CD4-positive, alpha-beta memory T cell (primary cell): ENCODE data around the gene SEMA4C. TPM values are rescaled to one million over a fixed set of nuclear protein-coding genes. Genes with fewer than 3 reads are reported as not detected.

ENCODE experiments used
- CTCF ChIA-PET: fragments of 350-600 bp; sonication (Branson Sonifier 250); formaldehyde crosslinking; loops from one replicate; lab custom pipeline; 2021; ENCODE audit warnings: inconsistent platforms; ENCODE audit not compliant: partially characterized antibody; lab: Charles Lee
- POLR2A ChIA-PET: fragments of 350-600 bp; sonication (Branson Sonifier 250); formaldehyde crosslinking; loops from one replicate; lab custom pipeline; 2021; ENCODE audit not compliant: partially characterized antibody; lab: Charles Lee
- DNase-seq, 5 donors: peaks; one replicate each; pipeline versions ENCODE4 v3.0.0 to v3.0.0-alpha.2; 2020 to 2022; ENCODE audit warnings: mixed read lengths in 1 of 5
- H3K27ac ChIP-seq: one replicate; pipeline ENCODE4 v1.7.0; 2013; ENCODE audit warnings: low read depth, low read length
- H3K27me3 ChIP-seq: 2 replicates; pipeline ENCODE4 v1.7.0; 2013; ENCODE audit warnings: mild to moderate bottlenecking, low read length, moderate library complexity; ENCODE audit not compliant: insufficient read depth
- H3K36me3 ChIP-seq: 2 replicates; pipeline ENCODE4 v1.7.0; 2013; ENCODE audit warnings: mild to moderate bottlenecking, low read length, moderate library complexity; ENCODE audit not compliant: insufficient read depth
- H3K4me1 ChIP-seq: 2 replicates; pipeline ENCODE4 v1.7.0; 2013; ENCODE audit warnings: mild to moderate bottlenecking, low read length, moderate library complexity; ENCODE audit not compliant: insufficient read depth
- H3K4me3 ChIP-seq, 2 donors: one replicate each; pipeline ENCODE4 v1.7.0; 2013; ENCODE audit warnings: low read length in 2 of 2, mild to moderate bottlenecking in 1 of 2
- H3K9me3 ChIP-seq, 2 donors: one replicate each; pipeline ENCODE4 v1.7.0; 2013; ENCODE audit warnings: low read length in 2 of 2, control low read depth in 1 of 2; ENCODE audit not compliant: control insufficient read depth in 1 of 2
- H3K27ac Mint-ChIP-seq, 7 donors: one replicate each; pipeline ENCODE4 v1.8.0; 2020 to 2021; ENCODE audit warnings: mixed read lengths in 7 of 7, mild to moderate bottlenecking in 6 of 7, inconsistent platforms in 3 of 7, moderate library complexity in 3 of 7
- H3K27me3 Mint-ChIP-seq, 2 donors: one replicate each; pipeline ENCODE4 v1.8.0; 2020 to 2021; ENCODE audit warnings: mixed read lengths in 2 of 2
- H3K36me3 Mint-ChIP-seq, 2 donors: one replicate each; pipeline ENCODE4 v1.8.0; 2020 to 2021; ENCODE audit warnings: mixed read lengths in 2 of 2, inconsistent platforms in 1 of 2, mild to moderate bottlenecking in 1 of 2
- H3K4me1 Mint-ChIP-seq, 4 donors: one replicate each; pipeline ENCODE4 v1.8.0; 2020 to 2021; ENCODE audit warnings: mixed read lengths in 4 of 4, mild to moderate bottlenecking in 1 of 4
- H3K4me3 Mint-ChIP-seq, 8 donors: one replicate each; pipeline ENCODE4 v1.8.0; 2020 to 2021; ENCODE audit warnings: mixed read lengths in 8 of 8, mild to moderate bottlenecking in 7 of 8, moderate library complexity in 6 of 8, inconsistent platforms in 3 of 8
- H3K9me3 Mint-ChIP-seq, 8 donors: one replicate each; pipeline ENCODE4 v1.8.0; 2020 to 2021; ENCODE audit warnings: mixed read lengths in 8 of 8, mild to moderate bottlenecking in 5 of 8, inconsistent platforms in 3 of 8, moderate library complexity in 1 of 8
- intact Hi-C: fragments of 100-400 bp; cut with micrococcal nuclease; formaldehyde crosslinking; loops from one replicate; pipeline ENCODE4 v1.15.1; 2023
- polyA plus RNA-seq, 2 donors: library from polyadenylated mRNA; unstranded; fragments of 300-500 nt; fragmentation: Illumina TruSeq; gene quantifications; one replicate each; pipeline ENCODE4 v1.2.3, GENCODE V29; 2021
- total RNA-seq, 2 experiments: library from RNA; stranded (reverse); gene quantifications; one replicate each; pipeline ENCODE4 v1.2.3, GENCODE V29; 2021

Gene SEMA4C
- total and polyA plus RNA-seq, 4 experiments from 2014 or later = 2.3 to 77.0 (median 40.4) TPM

GRCh38 chr2:96844405-96844808 is 25.5 kb downstream of the SEMA4C start:
- Mint-ChIP-seq H3K4me1 (peaks cover 4 to 15% (median 13%) of the 10 kb centered on the region in 4 donors), H3K4me3 (no peak overlapping the region), H3K36me3 (peaks cover 15 to 25% of the 10 kb centered on the region in 2 donors), H3K9me3 (no peaks in the 10 kb centered on the region), H3K27ac (no peak overlapping the region), H3K27me3 (no peaks in the 10 kb centered on the region)
- Histone ChIP-seq H3K4me3 (no peak overlapping the region), H3K9me3 (no peaks in the 10 kb centered on the region), H3K36me3 (peaks cover 15% of the 10 kb centered on the region), H3K27me3 (no peaks in the 10 kb centered on the region), H3K27ac (no peak overlapping the region), H3K4me1 (peaks cover 9% of the 10 kb centered on the region)
- intact Hi-C loops = no loop called here
- CTCF ChIA-PET = interaction anchor here (0.8 to 1.2 kb wide), 2 partner anchors 9 to 13 kb away, joined by 3 to 4 read pairs; partner anchors contain the start of gene ANKRD39
- DNase-seq = no peak
- POLR2A ChIA-PET = interaction anchor here (1.0 to 3.1 kb wide), 3 partner anchors 13 to 119 kb away, joined by 4 to 21 read pairs (median 4); partner anchors contain the start of gene ANKRD39

DNA sequence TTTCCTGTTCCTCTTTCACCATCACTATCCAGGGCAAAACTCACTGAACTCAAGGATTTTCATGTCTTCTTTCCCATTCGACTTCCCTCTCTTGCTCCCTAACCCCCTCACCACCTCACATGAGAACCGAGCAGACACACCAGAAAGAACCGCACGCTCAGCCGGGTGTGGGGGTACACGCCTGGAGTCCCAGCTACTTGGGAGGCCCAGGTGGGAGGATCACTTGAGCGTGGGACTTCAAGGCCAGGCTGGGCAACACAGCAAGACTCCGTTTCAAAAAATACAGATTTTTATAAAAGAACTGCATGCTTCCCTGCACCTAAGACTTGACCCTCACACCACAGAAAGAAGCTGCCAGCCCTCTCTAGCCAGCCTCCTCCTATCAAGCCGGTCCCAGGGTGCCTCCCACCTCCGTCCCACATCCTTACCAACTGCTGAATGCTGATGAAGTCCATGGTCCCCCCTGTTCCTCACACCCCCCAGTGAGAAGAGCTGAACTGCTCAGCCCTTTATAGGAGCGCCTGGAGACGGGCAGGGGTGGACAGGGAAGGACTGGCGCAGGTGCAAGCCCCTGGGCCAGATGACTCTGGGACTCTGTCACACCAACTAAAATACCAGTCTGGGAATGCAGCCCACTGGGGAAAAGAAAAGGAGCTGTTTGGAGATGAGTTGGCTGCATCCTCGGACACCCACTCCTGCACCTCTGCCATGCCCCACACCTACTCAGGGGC is 26.2 kb downstream of the SEMA4C start, which contains the start of gene ANKRD23:
Gene ANKRD23, minus strand, starts transcription at position 484 of the 731 bp plus-strand sequence. Its CDS starts 29 bp downstream, at position 455.
- Mint-ChIP-seq H3K27me3 (no peaks in the 10 kb centered on the region), H3K9me3 (no peaks in the 10 kb centered on the region), H3K4me3 (no peak within 1 kb of the TSS), H3K36me3 (peaks cover 15 to 25% of the 10 kb centered on the region in 2 donors), H3K27ac (peak within 1 kb of the TSS in 6 of 7 donors; percentile 52 to 94 (median 66)), H3K4me1 (peaks cover 7 to 21% (median 17%) of the 10 kb centered on the region in 4 donors)
- intact Hi-C loops = no loop called here
- no peak for DNase-seq
- ChIA-PET CTCF (interaction anchor here (1.3 kb wide), 1 partner anchor 87 kb away, joined by 3 read pairs; no protein-coding TSS in a partner anchor), POLR2A (interaction anchor here (1.0 to 3.1 kb wide), 3 partner anchors 13 to 120 kb away, joined by 3 to 21 read pairs (median 4); partner anchors contain the start of gene ANKRD39)
- no peaks in the 10 kb centered on the region for H3K9me3 ChIP-seq
- H3K4me1 ChIP-seq = peaks cover 16% of the 10 kb centered on the region
- H3K27ac ChIP-seq = no peak within 1 kb of the TSS
- peaks cover 15% of the 10 kb centered on the region for H3K36me3 ChIP-seq
- no peak within 1 kb of the TSS for H3K4me3 ChIP-seq
- H3K27me3 ChIP-seq = no peaks in the 10 kb centered on the region

- Mint-ChIP-seq H3K27me3 (no peaks in the 10 kb centered on the region), H3K27ac (peak overlapping the region in 4 of 7 donors; percentile 4 to 64 (median 41)), H3K9me3 (no peaks in the 10 kb centered on the region), H3K36me3 (peaks cover 7 to 15% of the 10 kb centered on the region in 2 donors), H3K4me1 (peaks cover 7 to 27% (median 19%) of the 10 kb centered on the region in 4 donors), H3K4me3 (no peak overlapping the region)
- Histone ChIP-seq H3K36me3 (peaks cover 6% of the 10 kb centered on the region), H3K27me3 (no peaks in the 10 kb centered on the region), H3K4me1 (peaks cover 22% of the 10 kb centered on the region), H3K27ac (no peak overlapping the region), H3K9me3 (no peaks in the 10 kb centered on the region), H3K4me3 (no peak overlapping the region)
- DNase-seq = no peak
- ChIA-PET POLR2A (interaction anchor here (0.7 to 3.1 kb wide), 8 partner anchors 9 to 120 kb away, joined by 3 to 21 read pairs (median 4); partner anchors contain the start of genes ANKRD39 and CNNM3), CTCF (interaction anchor here (0.7 to 1.3 kb wide), 5 partner anchors 15 to 270 kb away, joined by 3 to 6 read pairs (median 3); partner anchors contain the start of gene ANKRD39)
- intact Hi-C loops = no loop called here
Observed at GRCh38 chr2:96842600-96842999, 27.3 kb downstream of the SEMA4C start.

DNA sequence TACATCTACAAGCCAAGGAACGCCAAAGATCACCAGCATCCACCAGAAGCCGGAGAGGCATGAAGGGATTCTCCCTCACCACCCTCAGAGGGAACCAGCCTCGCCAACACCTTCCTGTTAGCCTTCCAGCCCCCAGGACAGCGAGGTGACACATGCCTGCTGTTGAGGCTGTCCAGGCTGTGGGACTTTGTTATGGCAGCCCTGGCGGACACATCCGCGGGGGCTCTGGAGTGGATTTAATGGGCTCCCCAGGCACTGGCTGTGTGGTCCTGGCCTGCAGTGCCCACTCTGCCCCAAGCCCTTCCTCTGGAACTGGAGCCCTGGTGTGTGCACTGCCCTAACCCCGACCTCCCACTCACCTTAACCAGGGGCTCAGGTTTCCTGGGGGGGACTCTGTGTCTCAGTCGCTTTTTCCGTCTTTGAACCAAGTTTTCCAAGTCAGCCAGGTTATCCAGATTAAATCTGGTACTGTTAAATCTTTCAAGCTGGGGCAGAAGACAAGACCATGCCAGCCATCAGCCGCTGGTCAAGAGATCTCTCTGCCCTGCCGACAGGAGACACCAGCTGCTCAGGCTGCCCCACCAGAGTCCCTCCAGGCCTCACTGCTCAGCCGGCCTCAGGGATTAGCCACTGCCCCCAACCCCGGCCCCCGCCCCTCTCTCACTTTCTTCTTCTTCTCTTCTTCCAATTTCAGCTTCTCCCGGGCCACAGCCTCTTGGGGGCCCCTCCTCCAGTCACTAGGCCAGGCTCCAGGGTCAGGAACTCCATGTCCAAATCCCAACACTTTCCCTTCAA is 28.0 kb downstream of the SEMA4C start:
- Histone ChIP-seq H3K9me3 (no peaks in the 10 kb centered on the region), H3K36me3 (peaks cover 4% of the 10 kb centered on the region), H3K27ac (no peak overlapping the region), H3K27me3 (no peaks in the 10 kb centered on the region), H3K4me1 (peaks cover 22% of the 10 kb centered on the region), H3K4me3 (no peak overlapping the region)
- Mint-ChIP-seq H3K27ac (peak overlapping the region in 4 of 7 donors; percentile 35 to 64 (median 48)), H3K27me3 (no peaks in the 10 kb centered on the region), H3K4me1 (peaks cover 7 to 29% (median 18%) of the 10 kb centered on the region in 4 donors), H3K4me3 (peak overlapping the region in 1 of 8 donors; percentile 54), H3K9me3 (no peaks in the 10 kb centered on the region), H3K36me3 (peaks cover 2 to 11% of the 10 kb centered on the region in 2 donors)
- ChIA-PET POLR2A (interaction anchor here (0.9 to 3.1 kb wide), 7 partner anchors 11 to 121 kb away, joined by 3 to 21 read pairs (median 4); partner anchors contain the start of genes ANKRD39 and CNNM3), CTCF (interaction anchor here (0.7 to 1.3 kb wide), 5 partner anchors 16 to 270 kb away, joined by 3 to 6 read pairs (median 3); partner anchors contain the start of gene ANKRD39)
- intact Hi-C loops = no loop called here
- DNase-seq = no peak

- no peaks in the 10 kb centered on the region for H3K27me3 Mint-ChIP-seq
- H3K9me3 Mint-ChIP-seq = no peaks in the 10 kb centered on the region
- H3K4me3 Mint-ChIP-seq = peak overlapping the region in 6 of 8 donors; percentile 8 to 63 (median 48)
- Histone ChIP-seq H3K4me1 (peaks cover 22% of the 10 kb centered on the region), H3K36me3 (peaks cover under 1% of the 10 kb centered on the region), H3K27ac (peak overlapping the region; percentile 55), H3K27me3 (no peaks in the 10 kb centered on the region), H3K4me3 (peak overlapping the region in 1 of 2 donors; percentile 33), H3K9me3 (no peaks in the 10 kb centered on the region)
- DNase-seq = no peak
- intact Hi-C loops = loop anchor here (1.0 kb wide), 2 partner anchors 9 to 24 kb away; partner anchors contain the start of gene CNNM3
- peaks cover 7 to 29% (median 19%) of the 10 kb centered on the region in 4 donors for H3K4me1 Mint-ChIP-seq
- H3K27ac Mint-ChIP-seq = peak overlapping the region in 5 of 7 donors; percentile 30 to 78 (median 62)
- POLR2A ChIA-PET = interaction anchor here (0.6 to 5.7 kb wide), 15 partner anchors 10 to 303 kb away, joined by 3 to 80 read pairs (median 4); partner anchors contain the start of genes ANKRD36, ANKRD39, ARID5A and CNNM3
- CTCF ChIA-PET = interaction anchor here (0.9 to 1.9 kb wide), 3 partner anchors 17 to 123 kb away, joined by 3 to 15 read pairs (median 4); partner anchors contain the start of genes ANKRD39 and CNNM3
- H3K36me3 Mint-ChIP-seq = peaks cover under 1 to 14% of the 10 kb centered on the region in 2 donors
Observed at GRCh38 chr2:96839875-96840850, 29.7 kb downstream of the SEMA4C start.
